Brain pericyte (primary cell): ENCODE measurements around the gene CEP295NL.
"Not testable (repeated sequence)": the region's sequence is repeated elsewhere in the genome, so short reads cannot be mapped to it uniquely, and the experiment has no call there.

ENCODE experiments used
- DNase-seq: peaks from one replicate; pipeline ENCODE4 v3.0.0-alpha.2; 2012; ENCODE audit warnings: low read depth, low spot score

Gene CEP295NL, protein sequence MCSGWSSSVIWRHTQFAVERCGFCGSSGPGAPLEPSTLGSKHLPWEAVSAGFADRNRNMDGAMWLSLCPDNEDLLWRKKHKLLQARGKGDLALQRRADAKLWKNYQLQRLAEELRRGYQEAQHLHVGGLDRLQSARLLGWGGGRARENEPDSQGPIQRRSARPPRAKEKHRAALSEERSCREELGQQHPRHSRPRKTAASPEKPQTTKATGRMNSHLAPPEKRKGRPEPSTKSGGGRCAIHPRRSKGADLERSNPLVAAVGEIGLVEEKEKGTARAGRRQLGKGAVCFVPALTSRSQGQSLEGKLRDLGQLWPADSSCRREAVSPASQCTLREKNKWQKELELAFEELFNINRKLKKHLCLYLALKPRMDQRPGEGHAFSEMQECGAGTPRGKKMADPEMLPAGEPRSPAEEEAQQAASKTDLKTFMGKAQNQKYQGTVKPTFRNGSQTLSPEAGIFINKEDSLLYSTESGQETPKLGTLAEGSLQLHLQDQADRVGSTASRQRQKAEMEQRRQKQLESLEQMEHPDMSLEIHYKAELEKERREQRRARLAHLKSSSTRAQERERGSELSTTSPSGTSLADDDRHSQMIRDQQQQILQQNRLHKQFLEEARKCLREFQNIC

DNA sequence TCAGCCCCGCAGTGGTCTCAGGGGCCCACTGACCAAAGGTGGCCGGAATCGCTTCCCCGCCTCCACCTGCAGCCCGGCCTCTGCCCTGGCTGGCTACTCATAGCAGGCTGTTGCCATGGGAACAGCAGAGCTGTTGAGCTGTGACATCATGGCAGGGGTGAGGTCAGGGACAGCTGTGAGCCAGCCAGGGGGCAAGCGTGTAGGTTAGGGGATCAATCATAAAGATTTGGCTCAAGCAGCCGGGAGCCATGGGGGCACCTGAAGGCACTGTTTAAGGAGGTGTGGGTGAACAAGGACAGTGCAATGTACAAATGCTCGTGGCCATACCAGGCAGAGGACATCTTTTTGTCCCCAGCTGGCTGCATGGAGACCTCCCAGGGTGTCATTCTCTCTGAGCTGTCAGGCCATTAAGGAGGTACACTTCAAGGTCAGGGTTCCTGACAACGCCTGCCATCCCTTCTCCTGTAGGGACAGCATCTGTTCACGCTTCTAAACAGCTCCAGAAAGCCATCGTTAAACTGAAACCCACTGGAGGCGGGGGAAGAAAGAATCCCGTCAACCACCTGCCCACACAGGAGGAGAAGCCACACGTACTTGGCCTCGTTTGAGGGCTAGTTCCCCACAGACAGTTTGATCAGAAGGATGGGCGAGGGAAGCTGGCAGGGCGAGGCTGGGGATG lies at the start of gene CEP295NL:
Gene CEP295NL, minus strand, starts transcription at position 101 of the 679 bp plus-strand sequence. CDS start 1,373 bp downstream, outside the sequence.
- no peak for DNase-seq

- DNase-seq = no peak
Observed at GRCh38 chr17:78952706-78953105, 49.7 kb upstream of the CEP295NL start.

DNA sequence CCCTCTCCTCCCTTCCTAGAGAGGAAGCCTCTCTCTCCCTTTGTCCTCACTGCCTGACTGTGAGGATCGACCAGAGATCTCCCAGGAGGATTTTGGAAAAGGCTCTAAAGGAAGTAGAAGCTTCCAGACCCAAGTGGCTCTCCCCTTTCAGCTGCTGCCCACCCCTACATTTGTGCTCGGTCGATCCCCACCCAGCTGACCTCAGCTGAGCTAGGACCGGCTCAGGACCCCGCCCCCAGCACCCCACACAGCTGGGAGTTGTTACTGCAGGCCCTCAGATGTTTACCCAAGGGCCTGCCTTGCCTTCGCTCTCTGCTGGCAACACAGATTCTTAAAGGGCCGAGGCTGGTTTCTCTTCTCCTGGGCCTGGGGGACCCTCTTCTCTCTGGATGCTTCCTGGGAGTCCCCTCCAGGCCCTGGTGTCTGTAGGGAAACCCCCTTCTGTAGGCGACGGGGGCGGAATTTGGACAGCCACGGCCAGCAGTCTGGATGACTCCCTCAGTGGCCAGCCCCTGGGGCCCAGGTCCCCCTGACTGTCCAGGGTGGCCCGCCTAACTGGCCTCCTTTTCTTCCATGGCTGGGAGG lies 49.1 kb upstream of the CEP295NL start:
- no peak for DNase-seq

GRCh38 chr17:78950870-78951269 lies 47.9 kb upstream of the CEP295NL start:
- DNase-seq = no peak

- no peak for DNase-seq
Observed at GRCh38 chr17:78947235-78948149, 44.5 kb upstream of the CEP295NL start.

GRCh38 chr17:78946631-78947030 lies 43.6 kb upstream of the CEP295NL start:
- no peak for DNase-seq

- DNase-seq = no peak
Observed at GRCh38 chr17:78946131-78946530, 43.1 kb upstream of the CEP295NL start.

- not testable (repeated sequence) for DNase-seq
Observed at GRCh38 chr17:78945455-78945854, 42.5 kb upstream of the CEP295NL start.

DNA sequence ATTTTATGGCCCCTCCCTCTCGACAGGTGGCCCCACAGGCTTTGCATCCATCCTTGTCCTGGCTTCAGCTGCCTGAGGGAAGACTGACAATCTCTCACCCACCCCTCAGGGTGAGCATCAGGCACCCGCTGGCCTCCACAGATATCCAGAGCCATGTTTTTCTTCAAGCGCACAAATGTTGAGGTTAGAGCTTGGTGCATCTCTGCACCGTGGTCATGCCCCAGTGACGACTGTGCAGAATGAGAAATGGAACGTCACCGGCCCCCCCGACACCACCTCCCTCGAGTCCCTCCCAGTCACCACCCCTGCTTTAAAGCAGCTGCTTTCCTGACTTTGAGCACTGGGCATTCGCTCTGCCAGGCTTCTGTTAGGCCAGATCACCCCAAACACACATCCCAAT lies 42.0 kb upstream of the CEP295NL start:
- no peak for DNase-seq

DNA sequence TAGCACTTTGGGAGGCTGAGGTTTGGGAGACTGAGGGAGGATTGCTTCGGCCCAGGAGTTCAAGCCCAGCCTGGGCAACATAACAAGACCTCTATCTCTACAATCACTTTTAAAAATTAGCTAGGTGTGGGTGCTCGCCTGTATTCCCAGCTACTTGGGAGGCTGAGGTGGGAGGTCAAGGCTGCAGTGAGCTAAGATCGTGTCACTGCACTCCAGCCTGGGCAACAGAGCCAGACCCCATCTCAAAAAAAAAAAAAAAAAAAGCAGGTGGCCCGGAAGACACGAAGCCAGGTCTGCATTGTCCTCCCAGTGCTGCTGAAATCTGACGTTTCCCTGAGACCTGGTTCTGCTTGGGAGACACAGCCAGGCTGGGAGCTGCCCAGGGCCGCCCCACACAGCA lies 41.0 kb upstream of the CEP295NL start:
- DNase-seq = no peak

DNA sequence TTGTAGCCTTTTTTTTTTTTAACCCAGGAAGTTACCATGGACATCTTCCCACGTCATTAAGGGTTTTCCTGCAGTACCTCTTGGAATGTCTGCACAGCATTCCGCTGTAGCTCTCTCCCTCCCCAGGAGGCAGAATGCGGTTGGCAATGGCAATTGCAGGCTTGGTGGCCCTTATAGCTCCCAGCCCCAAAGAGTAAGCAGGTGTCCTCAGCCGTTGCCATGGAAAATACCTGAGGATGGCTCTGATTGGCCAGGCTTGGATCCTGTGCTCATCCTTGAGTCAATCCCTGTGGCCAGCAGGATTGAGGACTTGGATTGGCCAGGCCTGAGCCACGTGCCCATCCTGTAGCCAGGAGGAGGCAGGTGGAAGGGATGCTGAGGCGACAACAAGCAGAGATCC lies 37.7 kb upstream of the CEP295NL start:
- no peak for DNase-seq

- no peak for DNase-seq
Observed at GRCh38 chr17:78940258-78940657, 37.3 kb upstream of the CEP295NL start.

DNA sequence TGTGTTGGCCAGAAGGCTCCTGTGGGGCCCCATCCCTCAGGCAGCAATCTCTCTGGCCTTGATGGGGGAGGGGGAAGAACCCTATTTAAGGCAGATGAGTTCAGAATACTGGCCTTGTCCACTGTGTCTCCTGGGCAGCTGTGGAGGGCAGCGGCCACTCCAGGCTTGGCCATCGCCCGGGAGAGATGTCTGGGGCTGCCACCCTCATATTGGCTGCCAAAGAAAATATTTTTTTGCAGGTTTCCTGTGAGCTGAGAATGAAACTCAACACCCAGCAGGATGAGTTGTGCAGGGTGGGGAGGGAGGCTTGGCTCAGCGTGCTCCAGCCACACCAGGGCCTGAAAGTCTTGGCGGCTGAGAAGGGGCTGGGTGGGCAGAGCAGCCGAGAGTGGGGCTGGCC lies 36.6 kb upstream of the CEP295NL start:
- DNase-seq = no peak

DNA sequence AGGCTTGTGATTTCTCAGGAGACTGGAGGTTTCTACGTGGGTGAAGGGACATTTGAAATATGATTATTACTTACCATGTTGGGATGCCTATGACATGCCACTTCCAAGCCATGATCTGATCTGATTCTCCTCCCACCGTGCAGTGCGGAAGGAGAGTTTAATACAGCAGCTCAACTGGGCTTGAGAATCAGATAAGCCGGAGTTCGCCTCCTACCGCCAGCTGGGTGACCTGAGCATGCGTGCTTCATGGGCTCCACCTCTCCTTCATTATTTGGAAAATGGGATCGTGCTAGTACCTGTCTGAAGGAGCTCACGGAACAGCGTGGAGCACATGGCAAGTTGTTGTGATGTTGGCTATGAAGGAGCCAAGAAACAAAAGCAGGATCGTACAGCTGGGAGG lies 34.6 kb upstream of the CEP295NL start:
- DNase-seq = no peak

- peak; percentile 89 for DNase-seq
Observed at GRCh38 chr17:78935419-78936323, 32.7 kb upstream of the CEP295NL start.

DNA sequence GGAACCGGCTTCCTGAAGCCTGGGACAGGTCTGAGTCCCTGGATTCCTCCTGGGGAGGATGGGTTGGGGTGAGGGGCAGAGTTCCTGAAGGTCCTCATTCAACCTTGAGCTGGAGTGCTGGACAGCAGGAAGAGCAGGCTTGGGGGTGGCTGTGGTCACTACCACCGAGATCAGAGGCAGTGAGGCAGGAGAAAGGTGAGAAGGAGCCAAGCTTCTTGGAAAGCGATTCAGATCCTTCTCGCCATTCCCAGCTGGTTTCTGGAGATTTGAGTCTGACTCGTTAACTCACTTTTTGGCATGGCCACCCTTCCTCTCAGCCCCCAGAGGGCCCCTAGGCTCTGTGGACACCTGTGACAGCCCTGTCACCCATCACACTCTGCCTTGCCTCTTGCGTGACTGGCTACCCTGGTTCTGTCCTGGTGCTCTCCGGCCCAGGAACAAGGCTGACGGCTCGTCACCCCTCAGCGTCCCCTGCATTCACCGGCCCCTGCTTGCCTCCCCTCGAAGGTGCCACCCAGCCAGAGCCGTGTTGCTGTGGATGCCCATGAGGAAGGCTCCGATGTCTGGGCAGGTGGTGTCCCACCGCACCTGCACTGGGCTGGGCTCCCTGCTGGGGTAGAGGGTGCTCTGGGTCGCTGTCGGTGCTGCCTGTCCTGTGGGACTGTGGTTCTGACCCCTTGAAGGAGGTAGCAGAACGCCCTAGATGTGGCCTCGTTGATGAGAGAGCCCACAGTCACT lies 31.8 kb upstream of the CEP295NL start:
- no peak for DNase-seq

DNA sequence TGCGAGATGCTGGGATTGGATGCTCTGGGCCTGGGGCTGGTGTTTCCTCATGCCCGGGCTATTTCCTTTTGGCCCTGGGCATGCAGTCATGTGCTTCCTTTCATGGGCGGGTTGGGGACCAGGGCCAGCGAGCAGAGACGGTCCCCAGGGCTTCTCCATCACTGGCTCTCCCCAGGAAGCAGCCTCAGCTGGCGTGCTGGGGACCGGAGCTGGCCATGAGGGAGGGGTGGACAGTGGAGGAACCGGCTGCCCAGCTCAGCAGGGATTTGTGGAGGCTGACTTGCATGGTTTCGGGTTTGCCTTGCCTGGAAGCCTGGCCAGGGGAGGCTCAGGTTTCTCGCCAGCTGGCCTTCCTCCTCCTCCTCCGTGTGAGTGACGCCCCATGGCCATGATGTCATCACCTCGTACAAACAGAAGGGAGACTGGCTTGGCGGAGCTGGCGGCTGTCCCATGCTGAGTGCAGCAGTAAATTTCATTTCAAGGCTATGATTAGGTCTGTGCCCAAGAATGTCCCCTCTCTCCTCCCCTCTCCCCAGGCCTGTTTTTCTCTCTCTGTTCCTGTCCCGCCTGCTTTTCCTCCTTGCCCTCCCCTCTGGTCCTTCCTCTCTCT lies 31.1 kb upstream of the CEP295NL start:
- peak; percentile 98 for DNase-seq

GRCh38 chr17:78933025-78933958 lies 30.3 kb upstream of the CEP295NL start:
- peak; percentile 79 for DNase-seq
